GM13976 (cell line): ENCODE data around the gene SERPINF2.

Experiments
- DNase-seq: peaks from one replicate; pipeline ENCODE4 v3.0.0; 2012; ENCODE audit warnings: low spot score
- CTCF ChIP-seq: IDR thresholded peaks from 2 replicates; pipeline ENCODE4 v1.5.1; 2012; ENCODE audit warnings: borderline replicate concordance, mild to moderate bottlenecking; ENCODE audit not compliant: insufficient read depth; ENCODE audit errors: extremely low read depth, missing control alignments, control extremely low read depth
- in situ Hi-C: fragments of 300-500 bp; cut with MboI; formaldehyde crosslinking; loops from one replicate; pipeline ENCODE4 v1.12.0; 2022; ENCODE audit warnings: low sequenced_read_pairs, mixed read lengths, inconsistent platforms; ENCODE audit not compliant: unreplicated experiment

Gene SERPINF2

DNA sequence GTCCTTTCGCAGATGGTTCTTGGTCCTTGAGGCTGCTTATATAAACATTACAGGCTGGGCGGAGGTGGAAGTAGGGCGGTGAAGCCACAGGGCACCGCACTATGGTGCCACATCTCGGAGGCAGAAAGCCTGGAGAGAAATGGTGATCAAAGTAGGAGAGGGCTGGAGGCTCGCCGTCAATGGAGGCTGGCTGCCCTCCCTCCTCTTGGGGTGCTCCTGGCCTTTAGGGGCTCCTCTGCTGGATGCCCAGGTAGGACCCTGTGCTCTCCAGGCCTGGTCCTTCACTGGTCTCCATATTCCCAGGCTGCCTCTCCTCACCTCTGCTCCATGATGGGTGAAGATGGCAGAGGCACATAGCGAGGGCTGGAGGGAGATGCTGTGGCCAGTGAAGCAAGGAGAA lies 30.4 kb upstream of the SERPINF2 start:
- DNase-seq = no peak
- in situ Hi-C loops = loop anchor here (25.0 kb wide), 1 partner anchor 325 kb away; the partner anchor contains the start of genes DPH1, OVCA2 and RTN4RL1
- no peak for TF ChIP-seq CTCF

GRCh38 chr17:1713160-1713877 lies 29.4 kb upstream of the SERPINF2 start:
- no peak for DNase-seq
- in situ Hi-C loops = loop anchor here (25.0 kb wide), 1 partner anchor 324 kb away; the partner anchor contains the start of genes DPH1, OVCA2 and RTN4RL1
- TF ChIP-seq CTCF = no peak

- DNase-seq = no peak
- TF ChIP-seq CTCF = peak; percentile 28
- in situ Hi-C loops = loop anchor here (25.0 kb wide), 1 partner anchor 323 kb away; the partner anchor contains the start of genes DPH1, OVCA2 and RTN4RL1
Measured at GRCh38 chr17:1713878-1714426, 28.7 kb upstream of the SERPINF2 start.

DNA sequence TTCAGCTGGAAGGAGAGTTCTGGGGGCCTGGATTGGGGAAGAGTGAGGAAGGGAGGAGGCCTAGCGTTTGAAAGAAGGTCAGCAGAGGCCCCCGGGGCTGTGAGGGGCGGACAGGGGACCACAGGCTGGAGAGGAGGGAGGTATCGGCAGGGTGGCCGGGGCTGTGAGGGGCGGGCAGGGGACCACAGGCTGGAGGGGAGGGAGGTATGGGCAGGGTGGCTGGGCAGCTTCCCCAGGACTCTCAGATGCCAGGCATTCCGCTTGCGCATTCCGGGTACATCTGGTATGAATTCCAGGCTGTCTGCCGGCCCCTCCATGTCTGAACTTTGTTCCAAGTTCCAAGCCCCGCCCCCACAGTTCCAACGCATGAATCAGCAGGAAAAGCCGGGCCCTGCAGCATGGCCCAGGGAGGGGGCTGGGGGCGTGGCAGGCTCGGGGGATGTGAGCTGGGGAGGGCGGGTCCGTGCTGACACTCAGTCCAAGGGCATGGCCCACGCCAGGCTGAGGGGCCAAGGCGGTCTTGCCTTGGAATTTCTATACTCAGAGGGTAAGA lies 28.2 kb upstream of the SERPINF2 start:
- in situ Hi-C loops = loop anchor here (25.0 kb wide), 1 partner anchor 323 kb away; the partner anchor contains the start of genes DPH1, OVCA2 and RTN4RL1
- DNase-seq = no peak
- TF ChIP-seq CTCF = no peak

DNA sequence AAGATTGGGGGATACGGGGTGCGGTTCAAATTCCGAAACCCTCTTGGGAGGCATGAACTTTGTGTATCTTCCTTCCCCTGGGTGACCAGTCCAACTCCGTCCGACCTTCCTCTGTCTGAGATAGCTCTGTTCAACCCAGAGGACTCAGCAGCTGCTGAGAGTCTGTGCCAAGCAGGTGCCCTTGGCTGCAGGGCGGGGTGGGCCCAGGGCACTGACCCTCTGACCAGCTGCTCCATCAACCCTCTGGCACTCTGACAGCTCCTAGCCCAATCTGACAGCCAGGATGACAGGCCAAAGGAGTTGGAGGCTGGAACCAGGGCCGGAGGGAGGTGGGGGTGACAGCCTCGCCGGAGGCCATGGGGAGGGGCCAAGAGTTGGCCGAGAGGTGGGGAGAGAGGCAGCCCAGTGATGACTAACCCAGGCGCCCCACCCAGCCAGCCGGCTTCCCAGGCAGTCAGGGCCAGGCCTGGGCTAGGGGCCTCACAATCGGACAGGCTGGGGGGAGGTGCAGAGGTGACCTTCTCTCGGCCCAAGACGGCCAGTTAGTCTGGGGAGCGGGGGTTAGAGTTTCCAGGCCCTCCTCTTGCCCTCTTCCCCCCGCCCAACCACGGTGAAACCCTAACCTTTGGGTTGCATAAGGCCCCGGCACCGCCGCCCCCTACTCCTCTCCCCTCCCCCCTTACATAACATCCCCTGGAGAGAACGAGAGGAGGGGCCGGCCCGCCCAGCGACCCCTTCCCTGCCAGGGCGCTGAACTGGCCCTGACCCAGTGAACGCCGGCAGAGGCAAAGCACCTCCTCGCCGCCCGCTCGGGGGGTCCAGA lies 27.5 kb upstream of the SERPINF2 start:
- peak; percentile 50 for DNase-seq
- TF ChIP-seq CTCF = no peak
- in situ Hi-C loops = loop anchor here (25.0 kb wide), 1 partner anchor 322 kb away; the partner anchor contains the start of genes DPH1, OVCA2 and RTN4RL1

GRCh38 chr17:1715803-1716075 lies 26.9 kb upstream of the SERPINF2 start:
- TF ChIP-seq CTCF = no peak
- in situ Hi-C loops = loop anchor here (25.0 kb wide), 1 partner anchor 322 kb away; the partner anchor contains the start of genes DPH1, OVCA2 and RTN4RL1

More at GRCh38 chr17:1715803-1716075, 26.9 kb upstream of the SERPINF2 start:
- DNase-seq = no peak
